Parathyroid adenoma (tissue), 2 donors: ENCODE measurements around the gene ITIH5.

Experiments used
- H2AFZ ChIP-seq: fragments of 300-600 bp; sonication (generic); one replicate; pipeline ENCODE4 v1.7.0; 2017; ENCODE audit warnings: antibody characterized with exemption, mild to moderate bottlenecking
- H3K27ac ChIP-seq: fragments of 300-600 bp; sonication (generic); one replicate; pipeline ENCODE4 v1.7.0; 2017
- H3K27me3 ChIP-seq: fragments of 300-600 bp; sonication (generic); one replicate; pipeline ENCODE4 v1.7.0; 2017; ENCODE audit warnings: low read length; ENCODE audit not compliant: control insufficient read depth, insufficient read depth
- H3K36me3 ChIP-seq: fragments of 300-600 bp; sonication (generic); one replicate; pipeline ENCODE4 v1.7.0; 2017; ENCODE audit warnings: low read length; ENCODE audit not compliant: control insufficient read depth, insufficient read depth
- H3K4me1 ChIP-seq: fragments of 300-600 bp; sonication (generic); one replicate; pipeline ENCODE4 v1.7.0; 2017; ENCODE audit warnings: control low read depth
- H3K4me2 ChIP-seq: fragments of 300-600 bp; sonication (generic); one replicate; pipeline ENCODE4 v1.7.0; 2017; ENCODE audit warnings: low read length
- H3K4me3 ChIP-seq: fragments of 300-600 bp; sonication (generic); one replicate; pipeline ENCODE4 v1.7.0; 2017; ENCODE audit warnings: low read depth, low read length
- H3K79me2 ChIP-seq: fragments of 300-600 bp; sonication (generic); one replicate; pipeline ENCODE4 v1.7.0; 2017; ENCODE audit warnings: control low read depth
- H3K9ac ChIP-seq: fragments of 300-600 bp; sonication (generic); one replicate; pipeline ENCODE4 v1.7.0; 2017; ENCODE audit warnings: mild to moderate bottlenecking
- H3K9me3 ChIP-seq: fragments of 300-600 bp; sonication (generic); one replicate; pipeline ENCODE4 v1.7.0; 2017; ENCODE audit warnings: low read length; ENCODE audit not compliant: control insufficient read depth
- CTCF ChIP-seq: fragments of 300-600 bp; sonication (generic); IDR thresholded peaks from one replicate; pipeline ENCODE4 v1.7.0; 2017; ENCODE audit warnings: antibody characterized with exemption, mild to moderate bottlenecking
- donor health status: primary hyperparathyroidism.

ITIH5 gene

GRCh38 chr10:7707858-7708622 is 41.3 kb upstream of the ITIH5 start:
- no peaks in the 10 kb centered on the region for H3K36me3 ChIP-seq
- no peak for TF ChIP-seq CTCF
- no peak overlapping the region for H3K27ac ChIP-seq

GRCh38 chr10:7707102-7707501 is 40.3 kb upstream of the ITIH5 start:
- Histone ChIP-seq H3K4me1 (no peaks in the 10 kb centered on the region), H3K27ac (no peak overlapping the region), H3K9me3 (no peaks in the 10 kb centered on the region), H3K9ac (no peak overlapping the region), H2AFZ (no peak overlapping the region), H3K4me3 (no peak overlapping the region), H3K4me2 (no peak overlapping the region), H3K36me3 (no peaks in the 10 kb centered on the region), H3K27me3 (no peaks in the 10 kb centered on the region), H3K79me2 (no peaks in the 10 kb centered on the region)
- TF ChIP-seq CTCF = no peak

More at GRCh38 chr10:7707858-7708622, 41.3 kb upstream of the ITIH5 start:
- Histone ChIP-seq H3K4me1 (no peaks in the 10 kb centered on the region), H3K27me3 (no peaks in the 10 kb centered on the region), H3K4me3 (no peak overlapping the region), H3K9me3 (no peaks in the 10 kb centered on the region), H3K9ac (no peak overlapping the region), H2AFZ (no peak overlapping the region), H3K79me2 (no peaks in the 10 kb centered on the region), H3K4me2 (no peak overlapping the region)

- H3K27ac ChIP-seq = no peak overlapping the region
- no peaks in the 10 kb centered on the region for H3K36me3 ChIP-seq
- H3K79me2 ChIP-seq = no peaks in the 10 kb centered on the region
- no peak overlapping the region for H3K4me3 ChIP-seq
- no peaks in the 10 kb centered on the region for H3K4me1 ChIP-seq
- no peaks in the 10 kb centered on the region for H3K27me3 ChIP-seq
- no peaks in the 10 kb centered on the region for H3K9me3 ChIP-seq
- H3K9ac ChIP-seq = no peak overlapping the region
- no peak overlapping the region for H2AFZ ChIP-seq
- no peak for TF ChIP-seq CTCF
- H3K4me2 ChIP-seq = no peak overlapping the region
These were observed 39.8 kb upstream of the ITIH5 start for GRCh38 chr10:7706534-7707073.

- no peaks in the 10 kb centered on the region for H3K79me2 ChIP-seq
- H3K9ac ChIP-seq = no peak overlapping the region
- no peak for TF ChIP-seq CTCF
- no peak overlapping the region for H2AFZ ChIP-seq
- H3K27ac ChIP-seq = no peak overlapping the region
- no peak overlapping the region for H3K4me2 ChIP-seq
- no peaks in the 10 kb centered on the region for H3K27me3 ChIP-seq
- H3K4me3 ChIP-seq = no peak overlapping the region
- H3K36me3 ChIP-seq = no peaks in the 10 kb centered on the region
- no peaks in the 10 kb centered on the region for H3K9me3 ChIP-seq
- no peaks in the 10 kb centered on the region for H3K4me1 ChIP-seq
These were observed 38.6 kb upstream of the ITIH5 start for GRCh38 chr10:7705341-7705740.
